ENCODE results near the gene SCRT2.
A peak's percentile ranks its signal among the peaks of the same experiment; 100 is the strongest.
"Not testable (repeated sequence)": the region's sequence is repeated elsewhere in the genome, so short reads cannot be mapped to it uniquely, and the experiment has no call there.

Gene SCRT2

DNA sequence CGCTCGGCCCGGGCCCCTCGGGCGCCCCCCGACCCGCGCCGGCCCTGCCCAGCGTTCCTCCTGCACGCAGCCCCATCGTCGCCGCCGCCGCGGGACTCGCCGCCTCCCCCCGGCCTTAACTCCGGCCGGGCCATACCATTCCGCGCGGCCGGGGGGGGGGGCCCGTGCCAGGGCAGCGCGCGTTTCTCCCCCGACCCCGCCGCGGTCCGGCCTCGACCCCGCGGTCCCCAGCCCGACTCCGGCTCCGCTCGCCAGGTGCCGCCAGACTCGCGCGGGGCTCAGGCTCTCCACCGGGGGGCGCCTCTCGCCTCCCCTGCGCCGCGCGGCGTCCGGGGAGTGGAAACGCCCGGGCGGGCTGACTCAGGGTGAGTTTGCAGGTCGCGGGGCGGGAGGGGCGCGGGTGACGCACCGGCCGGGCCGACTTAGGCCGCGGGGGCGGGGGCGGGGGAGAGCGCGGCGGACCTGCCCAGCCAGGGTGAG, 22.5 kb downstream of the SCRT2 start, which contains the start of gene SRXN1:
Gene SRXN1, minus strand, starts transcription at position 91 of the 480 bp plus-strand sequence. Its CDS starts 15 bp downstream, at position 76.
- peak; percentile 60 for DNase-seq (ENCODE audit: low spot score)

DNA sequence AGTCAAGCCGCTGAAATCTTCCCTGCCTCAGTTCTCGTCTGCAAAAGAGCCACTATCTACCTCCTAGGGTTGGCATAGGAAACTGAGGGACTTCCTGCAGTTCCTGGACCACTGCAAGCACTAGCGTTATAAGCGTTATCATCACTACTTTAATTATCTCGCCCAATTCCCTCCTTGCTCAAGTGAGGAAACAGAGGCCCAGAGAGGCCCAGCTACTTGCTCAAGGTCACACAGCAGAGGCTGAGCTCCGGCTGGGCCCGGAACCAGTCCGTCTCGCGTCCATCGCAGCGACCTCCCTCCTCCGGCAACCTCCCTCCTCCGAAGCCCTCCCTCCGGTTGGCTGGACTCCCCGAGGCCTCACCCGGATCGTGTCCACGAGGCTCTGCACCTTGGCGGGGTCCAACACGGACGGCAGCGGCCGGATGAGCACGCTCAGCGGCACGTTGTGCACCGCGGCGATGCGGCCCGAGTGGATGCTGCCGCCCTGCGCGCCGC, 22.9 kb downstream of the SCRT2 start:
- no peak for DNase-seq (ENCODE audit: low spot score)

DNA sequence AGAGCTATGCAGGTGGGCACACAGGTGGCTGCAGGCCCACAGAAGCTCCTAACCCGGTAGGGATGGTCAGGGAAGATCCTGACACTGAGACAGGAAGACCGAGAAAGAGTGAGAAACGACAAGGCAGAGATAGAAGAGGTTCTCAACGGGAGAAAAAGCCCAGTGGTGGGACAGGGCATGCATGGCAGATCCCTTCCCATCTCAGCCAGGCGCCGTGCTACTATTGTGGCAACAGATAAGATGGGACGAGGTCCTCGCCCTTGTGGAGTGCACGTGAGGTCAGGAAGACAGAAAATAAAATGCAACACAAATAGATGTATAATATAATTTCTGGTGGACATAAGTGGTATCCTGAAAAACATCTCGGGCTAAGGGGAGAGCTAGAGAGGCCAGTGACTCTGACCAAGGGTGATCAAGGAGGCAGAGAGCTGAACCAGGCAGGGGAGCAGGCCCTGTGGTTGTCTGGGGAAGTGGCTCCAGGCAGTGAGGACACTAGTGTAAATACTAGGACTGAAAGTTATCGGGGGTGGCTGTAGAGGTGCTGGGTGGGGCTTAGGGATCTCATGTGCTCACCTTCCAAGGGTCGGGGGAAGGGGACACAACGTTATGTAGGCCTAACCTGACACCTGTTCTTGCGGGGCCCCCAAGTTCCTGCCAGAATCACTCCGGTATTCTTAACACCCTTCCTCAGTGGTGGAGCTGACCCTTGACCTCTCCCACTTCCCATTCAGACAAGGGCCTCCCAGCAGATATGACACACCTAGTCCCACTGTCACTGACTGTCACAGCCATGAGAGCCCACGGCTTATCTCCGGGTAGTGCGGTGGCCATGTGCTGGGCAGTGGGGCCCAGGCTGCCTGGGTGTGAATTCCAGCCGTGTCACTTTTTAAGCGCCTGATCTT, 23.6 kb downstream of the SCRT2 start:
- no peak for DNase-seq (ENCODE audit: low spot score)

DNA sequence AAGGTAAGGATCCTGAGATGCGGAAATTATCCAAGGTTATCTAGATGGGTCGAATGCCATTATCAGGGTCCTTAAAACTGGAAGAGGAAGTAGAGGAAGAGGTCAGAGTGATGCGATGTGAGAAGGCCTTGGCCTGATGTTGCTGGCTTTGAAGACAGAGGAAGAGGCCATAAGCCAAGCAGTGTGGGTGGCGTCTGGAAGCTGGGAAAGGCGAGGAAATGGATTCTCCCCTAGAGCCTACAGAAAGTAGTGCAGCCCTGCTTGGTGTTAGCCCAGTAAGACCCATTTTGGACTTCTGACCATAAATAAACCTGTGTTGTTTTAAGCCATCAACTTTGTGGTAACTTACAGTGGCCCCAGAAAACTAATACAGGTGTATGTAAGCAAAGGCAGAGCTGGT, 24.6 kb downstream of the SCRT2 start:
- no peak for DNase-seq (ENCODE audit: low spot score)

DNA sequence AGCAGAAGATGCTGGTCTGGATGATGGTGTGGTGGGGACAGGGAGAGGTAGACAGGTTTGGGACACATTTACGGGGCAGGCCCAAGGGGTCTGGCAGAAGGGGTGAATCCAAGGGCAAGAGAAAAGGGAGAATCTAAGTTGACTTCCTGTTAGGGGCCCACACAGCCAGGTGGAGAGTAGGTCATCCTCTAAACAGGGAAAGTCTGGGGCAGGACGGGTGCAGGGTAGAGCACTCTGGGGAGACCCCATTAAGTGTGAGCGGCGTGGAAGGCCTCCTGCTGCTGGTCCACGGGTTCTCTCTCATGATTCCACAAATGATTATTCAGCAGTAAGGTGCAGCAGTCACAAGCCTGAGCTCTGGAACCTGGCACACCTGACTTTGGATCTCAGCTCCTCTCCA, 25.3 kb downstream of the SCRT2 start:
- DNase-seq (ENCODE audit: low spot score) = no peak

DNA sequence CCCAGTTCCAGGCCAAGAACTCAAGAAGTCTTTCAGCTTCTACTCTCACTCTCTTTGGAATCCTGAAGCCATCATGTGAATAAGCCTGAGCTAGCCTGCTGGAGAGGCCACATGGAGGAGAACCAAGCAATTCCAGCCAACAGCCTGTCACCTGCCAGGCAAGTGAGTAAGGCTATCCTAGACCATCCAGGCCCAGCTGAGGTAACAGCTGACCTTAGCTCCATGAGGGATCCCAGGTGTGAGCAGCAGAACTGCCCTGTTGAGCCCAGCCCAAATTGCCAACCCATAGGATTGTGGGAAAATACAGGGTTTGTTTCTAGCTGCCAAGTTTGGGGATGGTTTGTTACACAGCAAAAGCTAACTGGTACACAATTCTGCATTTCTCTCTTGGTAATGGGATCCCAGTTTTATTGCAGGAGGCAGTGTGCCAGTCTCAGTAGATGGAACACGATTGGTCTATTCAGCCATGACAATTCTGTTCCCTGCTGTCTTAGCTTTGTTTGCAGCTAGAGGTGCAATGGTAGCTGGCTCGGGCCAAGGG, 28.1 kb downstream of the SCRT2 start:
- no peak for DNase-seq (ENCODE audit: low spot score)

DNA sequence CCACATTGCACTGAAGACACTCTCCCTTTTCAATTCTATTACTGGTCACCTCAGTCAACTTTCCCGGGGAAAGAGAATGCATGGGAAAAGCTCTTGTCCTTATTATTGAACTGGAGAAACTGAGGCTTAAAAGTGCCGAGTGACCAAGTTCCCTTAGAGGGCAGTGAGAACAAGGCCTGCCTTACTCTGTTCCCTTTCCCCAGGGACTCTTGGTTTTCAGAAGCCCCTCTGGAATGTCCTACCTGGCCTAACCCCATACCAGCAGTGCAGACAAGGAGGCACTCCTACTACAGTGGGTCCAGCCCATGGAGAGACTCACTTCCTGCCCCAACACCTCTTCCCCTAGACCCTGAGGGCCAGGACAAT, 28.8 kb downstream of the SCRT2 start:
- no peak for DNase-seq (ENCODE audit: low spot score)

DNA sequence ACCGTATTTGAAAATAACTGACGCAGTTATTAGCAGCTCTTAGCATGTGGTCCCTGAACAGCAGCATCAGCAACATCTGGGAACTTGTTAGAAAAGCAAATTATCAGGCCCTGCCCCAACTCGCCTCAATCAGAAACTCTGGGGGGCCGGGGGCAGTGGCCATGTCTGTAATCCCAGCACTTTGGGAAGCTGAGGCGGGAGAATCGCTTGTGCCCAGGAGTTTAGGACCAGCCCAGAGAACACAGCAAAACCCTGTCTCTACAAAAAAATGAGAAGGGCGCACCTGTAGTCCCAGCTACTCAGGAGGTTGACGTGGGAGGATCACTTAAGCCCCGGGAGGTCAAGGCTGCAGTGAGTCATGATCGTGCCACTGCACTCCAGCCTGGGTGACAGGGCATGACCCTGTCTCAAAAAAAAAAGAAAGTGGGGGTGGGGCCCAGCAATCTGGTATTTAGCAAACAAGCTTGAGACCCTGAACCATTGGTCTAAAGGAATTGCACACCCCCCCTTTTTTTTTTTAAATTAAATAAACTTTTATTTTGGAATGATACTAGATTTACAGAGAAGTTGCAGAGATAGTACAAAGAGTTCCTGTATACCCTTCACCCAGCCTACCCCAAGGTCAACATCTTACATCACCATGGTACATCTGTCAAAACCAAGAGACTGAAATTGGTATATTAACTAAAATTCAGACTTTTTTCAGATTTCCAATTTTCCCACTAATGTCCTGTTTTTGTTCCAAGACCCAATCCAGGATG, 29.3 kb downstream of the SCRT2 start:
- no peak for DNase-seq (ENCODE audit: low spot score)

DNA sequence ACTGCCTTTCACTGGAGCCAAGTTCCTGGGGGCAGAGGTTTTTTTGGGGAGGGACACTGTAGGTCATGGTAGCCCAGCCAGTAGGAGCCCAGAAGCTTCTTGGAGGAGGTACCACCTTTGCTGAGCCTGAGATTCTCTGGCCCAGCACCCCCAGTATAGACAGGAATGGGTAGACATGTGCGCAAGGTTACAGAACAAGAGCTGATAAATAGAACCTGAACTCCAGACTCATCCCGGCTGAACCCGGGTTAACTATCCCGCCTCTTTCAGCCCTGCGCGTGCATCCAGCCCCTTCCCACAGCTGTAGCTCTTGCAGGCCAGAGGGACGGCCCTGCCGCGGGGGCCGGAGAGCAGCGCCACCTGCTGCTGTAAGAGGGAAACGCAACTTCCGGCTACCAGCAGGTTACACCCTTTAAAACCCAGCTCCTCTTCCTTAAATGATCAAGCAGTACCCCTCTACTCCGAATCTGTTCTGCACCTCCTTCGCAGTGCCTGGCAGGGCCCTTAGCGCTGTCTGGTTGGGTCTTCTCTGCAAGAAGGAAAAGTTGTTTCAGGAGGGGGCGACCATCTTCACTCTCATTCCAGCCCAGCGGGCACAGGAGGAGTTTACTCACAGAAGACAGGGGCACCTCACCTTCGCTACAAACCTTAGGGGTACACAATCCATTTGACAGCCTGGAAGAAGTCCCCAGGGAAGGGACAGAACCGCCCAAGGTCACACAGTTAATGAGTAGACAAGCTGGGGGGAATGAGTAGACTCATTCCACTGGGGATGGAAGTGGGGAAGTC, 30.1 kb downstream of the SCRT2 start:
- no peak for DNase-seq (ENCODE audit: low spot score)

DNA sequence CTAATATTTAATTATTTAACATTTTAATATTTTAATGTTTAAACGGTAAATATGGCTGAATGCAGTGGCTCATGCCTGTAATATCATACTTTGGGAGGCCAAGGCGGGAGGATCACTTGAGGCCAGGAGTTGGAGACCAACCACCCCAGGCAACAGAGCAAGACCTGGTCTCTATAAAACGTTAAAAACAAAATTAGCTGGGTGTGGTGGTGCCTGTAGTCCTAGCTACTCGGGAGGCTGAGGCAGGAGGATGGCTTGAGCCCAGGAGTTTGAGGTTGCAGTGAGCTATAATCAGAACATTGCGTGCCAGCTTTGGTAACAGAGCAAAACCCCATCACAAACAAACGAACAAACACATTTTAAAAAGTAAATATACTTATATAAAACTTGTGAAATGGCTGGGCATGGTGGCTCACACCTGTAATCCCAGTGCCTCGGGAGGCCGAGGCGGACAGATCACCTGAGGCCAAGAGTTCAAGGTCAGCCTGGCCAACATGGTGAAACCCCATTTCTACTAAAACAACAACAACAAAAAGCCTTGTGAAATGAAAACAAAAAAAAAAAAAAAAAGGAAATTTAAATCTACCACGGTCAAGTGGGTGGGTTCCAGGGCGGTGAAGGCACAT, 30.8 kb downstream of the SCRT2 start:
- no peak for DNase-seq (ENCODE audit: low spot score)

DNA sequence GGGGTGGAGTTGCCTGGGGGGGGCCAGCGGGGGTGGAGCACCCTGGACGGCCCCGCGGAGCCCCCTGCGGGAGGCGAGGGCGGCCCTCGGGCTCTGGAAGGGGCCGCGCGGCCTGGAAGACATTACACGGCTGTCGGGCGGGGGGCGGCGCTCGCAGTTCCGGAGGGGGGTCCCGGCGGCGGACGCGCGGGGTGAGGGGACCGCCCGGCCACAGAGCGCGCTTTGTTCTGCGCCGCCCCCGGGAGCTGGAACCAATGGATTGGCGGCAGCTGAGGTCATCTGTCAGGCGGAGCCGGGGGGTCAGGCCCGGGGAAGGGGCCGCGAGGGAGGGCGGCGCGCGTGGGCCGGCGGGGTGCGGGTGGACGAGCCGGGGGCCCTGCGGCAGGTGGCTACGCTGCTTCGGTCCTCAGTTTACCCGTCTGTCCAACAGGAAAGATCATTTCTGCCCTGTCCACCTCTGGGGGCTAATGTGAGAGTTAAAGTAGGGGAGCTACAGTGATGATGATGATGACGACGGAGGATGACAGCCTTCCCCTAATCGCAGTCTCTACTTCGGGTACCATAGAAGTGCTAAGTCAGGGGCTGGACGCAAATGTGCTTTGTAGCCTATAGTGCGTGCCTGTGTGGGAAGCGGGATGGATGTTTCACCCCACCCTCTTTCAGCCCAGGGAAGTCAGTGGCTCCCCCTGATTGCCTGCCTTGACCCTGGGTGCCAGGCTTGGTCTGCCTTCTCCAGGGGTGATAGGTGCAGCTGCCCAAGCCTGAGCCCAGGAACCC, 33.0 kb downstream of the SCRT2 start:
- DNase-seq (ENCODE audit: low spot score) = no peak

DNA sequence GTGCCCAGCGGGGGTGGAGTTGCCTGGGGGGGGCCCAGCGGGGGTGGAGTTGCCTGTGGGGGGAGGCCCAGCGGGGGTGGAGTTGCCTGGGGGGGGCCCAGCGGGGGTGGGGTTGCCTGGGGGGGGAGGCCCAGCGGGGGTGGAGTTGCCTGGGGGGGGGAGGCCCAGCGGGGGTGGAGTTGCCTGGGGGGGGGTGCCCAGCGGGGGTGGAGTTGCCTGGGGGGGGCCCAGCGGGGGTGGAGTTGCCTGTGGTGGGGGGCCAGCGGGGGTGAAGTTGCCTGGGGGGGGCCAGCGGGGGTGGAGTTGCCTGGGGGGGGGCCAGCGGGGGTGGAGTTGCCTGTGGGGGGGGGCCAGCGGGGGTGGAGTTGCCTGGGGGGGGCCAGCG, 33.6 kb downstream of the SCRT2 start:
- DNase-seq (ENCODE audit: low spot score) = not testable (repeated sequence)

DNA sequence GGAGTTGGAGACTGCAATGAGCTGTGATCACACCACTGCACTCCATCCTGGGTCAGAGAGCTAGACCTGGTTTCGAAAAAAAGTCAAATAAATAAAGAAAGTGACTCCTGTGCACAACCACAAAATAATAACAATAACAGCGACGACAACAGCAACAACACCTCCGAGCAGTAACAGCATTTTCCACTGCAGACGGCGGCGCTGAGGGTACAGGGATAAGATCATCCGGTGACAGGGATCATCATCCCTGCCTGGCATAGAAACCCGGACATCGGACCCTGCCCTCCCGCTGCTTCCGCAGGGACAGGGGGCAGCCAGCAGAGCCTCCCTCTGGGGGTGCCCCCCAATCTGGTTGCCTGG, 34.1 kb downstream of the SCRT2 start:
- no peak for DNase-seq (ENCODE audit: low spot score)

DNA sequence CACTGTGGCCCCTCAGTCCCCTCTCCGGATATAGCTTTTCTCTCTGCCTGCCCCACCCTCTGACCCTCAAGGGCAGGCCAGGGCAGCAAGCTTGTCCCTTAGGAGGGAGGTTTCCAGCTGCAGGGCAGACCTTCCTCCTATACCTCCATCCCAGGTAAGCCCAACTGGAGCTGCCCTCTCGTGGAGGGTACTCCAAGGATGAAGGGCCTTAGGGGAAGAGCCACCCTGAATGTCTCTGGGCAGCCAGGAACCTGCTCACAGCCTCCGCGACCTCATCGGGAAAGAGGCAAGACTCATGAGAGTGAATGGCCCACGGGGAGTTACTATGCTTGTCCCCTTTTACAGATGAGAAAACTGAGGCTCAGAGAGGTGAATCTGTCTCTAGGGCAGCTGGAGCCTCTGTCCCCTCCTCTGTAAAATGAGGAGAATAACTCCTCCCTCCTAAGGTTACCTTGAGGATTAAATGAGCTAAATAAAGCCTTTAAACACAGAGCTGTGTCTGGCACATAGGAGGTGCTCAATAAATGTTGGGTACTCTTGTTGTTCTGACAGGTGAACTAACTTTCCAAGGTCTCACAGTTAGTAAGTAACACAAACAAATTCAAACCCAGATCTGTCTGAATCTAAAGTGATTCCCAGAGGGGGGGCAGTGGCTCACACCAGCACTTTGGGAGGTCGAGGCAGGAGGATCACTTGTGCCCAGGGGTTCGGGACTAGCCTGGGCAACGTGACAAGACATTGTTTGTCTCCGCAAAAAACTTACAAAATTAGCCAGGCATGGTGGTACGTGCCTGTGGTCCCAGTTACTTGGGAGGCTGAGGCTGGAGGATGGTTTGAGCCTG, 34.7 kb downstream of the SCRT2 start:
- no peak for DNase-seq (ENCODE audit: low spot score)

DNA sequence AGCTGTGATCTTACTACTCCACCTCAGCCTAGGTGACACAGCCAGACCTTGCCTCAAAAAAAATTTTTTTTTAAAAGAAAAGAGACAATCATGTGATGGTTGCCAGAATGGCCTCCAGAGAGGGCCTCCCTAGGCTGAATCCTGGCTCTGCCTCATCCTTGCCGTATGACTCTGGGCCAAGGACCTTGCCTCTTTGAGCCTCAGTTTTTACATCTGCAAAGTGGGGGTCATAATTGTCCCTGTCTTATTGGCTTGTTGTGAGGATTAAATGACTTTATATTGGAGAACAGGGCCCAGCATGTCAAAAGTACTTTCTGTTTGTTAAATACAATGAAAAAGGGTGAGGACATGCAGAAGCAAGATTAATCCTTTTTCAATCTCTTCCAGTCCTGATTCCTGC, 37.0 kb downstream of the SCRT2 start:
- no peak for DNase-seq (ENCODE audit: low spot score)

DNA sequence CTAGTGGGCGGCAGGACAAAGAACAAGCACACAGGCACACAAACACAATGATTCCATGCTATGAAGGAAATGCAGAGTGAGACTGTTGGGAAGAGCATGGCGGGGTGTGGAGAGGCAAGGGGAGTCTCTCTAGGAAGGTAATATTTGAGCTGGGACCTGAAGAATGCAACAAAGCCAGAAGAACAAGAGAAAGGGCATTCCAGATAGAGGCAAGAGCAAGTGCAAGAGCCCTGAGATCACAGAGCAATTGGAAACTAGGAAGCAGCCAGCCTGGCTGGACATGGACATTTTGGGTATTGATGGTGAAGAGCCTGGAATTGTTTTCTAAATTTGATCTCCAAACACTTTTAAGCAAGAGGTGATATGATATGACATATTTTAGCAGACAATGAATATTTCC, 38.0 kb downstream of the SCRT2 start:
- DNase-seq (ENCODE audit: low spot score) = no peak

DNA sequence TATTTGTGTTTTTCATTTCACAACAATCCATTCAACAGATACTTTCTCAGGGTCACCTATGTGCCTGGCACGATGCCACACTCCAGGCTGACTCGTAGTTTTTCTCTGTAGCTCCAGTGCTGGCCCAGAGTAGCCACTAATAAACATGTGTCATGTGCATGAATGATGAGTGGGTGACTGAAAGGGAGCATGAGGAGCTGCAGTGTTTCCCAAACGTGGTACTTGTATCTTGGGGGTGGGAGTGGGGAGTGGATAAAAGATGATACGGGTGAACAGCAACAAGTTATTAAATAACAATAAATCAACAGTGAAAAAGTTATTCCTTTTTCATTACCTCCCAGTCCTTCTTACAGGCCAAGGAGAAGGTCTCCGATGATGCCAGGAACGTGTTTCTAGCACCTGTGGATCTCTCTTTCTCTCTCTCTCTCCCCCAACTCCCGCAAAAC, 39.7 kb downstream of the SCRT2 start:
- DNase-seq (ENCODE audit: low spot score) = no peak

DNA sequence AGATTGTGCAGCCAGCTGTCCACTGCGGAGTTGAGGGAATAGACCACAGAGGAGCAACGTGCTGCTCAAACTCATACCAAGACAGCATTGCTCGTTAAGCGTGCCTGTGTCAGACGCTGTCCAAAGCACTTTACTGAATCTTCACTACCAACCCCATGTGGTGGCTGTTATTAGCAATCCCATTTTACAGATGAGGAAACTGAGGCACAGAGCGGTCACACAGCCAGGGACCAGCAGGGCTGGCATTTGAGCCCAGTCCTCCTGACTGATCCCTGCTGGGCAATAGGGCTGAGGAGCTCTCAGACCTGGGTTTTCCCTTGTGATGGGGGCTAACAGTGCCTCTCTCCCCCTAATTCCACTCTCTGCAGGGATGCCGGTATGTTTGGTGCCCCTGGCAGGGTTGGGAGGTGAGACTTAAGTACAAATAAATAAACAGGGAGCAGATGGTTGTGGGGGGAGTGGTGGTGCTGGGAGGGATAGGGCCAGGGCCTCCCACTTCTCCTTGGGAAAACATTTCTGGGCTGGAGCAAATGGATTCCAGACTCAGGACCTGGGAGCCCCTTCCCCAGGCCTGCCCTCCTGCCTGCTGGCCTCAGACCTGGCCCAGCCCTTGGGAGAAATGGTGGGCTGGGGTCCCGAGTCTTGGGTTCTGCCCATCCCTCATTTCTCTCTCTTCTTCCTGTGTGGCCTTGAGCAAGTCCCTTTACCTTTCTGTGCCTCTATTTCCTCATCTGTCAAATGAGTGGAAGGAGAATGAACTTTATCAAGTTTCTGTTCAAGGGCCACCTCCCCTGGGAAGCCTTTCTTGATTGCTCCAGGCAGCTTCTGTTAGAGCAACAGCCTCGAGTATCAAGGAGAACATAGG, 40.3 kb downstream of the SCRT2 start:
- DNase-seq (ENCODE audit: low spot score) = no peak

All from pons (tissue), 1 donor.